HG03342 (cell line): ENCODE data around the gene GARNL3.
A peak's percentile ranks its signal among the peaks of the same experiment; 100 is the strongest.

ENCODE experiments used
- ATAC-seq: cut with Tn5 transposase; IDR thresholded peaks from one replicate; pipeline ENCODE4 v1.9.1; 2021; ENCODE audit warnings: mild to moderate bottlenecking, moderate library complexity; ENCODE audit not compliant: unreplicated experiment

The GARNL3 gene

GRCh38 chr9:127384016-127384730, 119.6 kb downstream of the GARNL3 start:
- no peak for ATAC-seq

DNA sequence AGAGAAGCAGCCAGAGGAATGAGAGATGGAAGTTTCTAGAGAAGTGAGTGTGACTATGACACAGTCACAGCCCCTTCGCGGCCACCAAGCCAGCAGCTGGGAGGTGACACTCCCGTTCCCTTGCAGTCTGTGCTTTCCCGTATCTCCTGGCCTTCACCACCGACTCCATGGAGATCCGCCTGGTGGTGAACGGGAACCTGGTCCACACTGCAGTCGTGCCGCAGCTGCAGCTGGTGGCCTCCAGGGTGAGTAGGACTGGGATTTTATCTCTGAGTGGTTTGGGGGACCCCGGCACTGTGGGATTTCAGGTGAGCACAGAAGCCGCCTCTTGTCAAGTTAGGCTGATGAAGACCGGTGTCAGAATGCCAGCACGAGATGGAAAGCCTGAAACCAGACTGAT, 120.3 kb downstream of the GARNL3 start:
- ATAC-seq: no peak

- no peak for ATAC-seq
These were observed 121.7 kb downstream of the GARNL3 start for GRCh38 chr9:127386249-127386648.

DNA sequence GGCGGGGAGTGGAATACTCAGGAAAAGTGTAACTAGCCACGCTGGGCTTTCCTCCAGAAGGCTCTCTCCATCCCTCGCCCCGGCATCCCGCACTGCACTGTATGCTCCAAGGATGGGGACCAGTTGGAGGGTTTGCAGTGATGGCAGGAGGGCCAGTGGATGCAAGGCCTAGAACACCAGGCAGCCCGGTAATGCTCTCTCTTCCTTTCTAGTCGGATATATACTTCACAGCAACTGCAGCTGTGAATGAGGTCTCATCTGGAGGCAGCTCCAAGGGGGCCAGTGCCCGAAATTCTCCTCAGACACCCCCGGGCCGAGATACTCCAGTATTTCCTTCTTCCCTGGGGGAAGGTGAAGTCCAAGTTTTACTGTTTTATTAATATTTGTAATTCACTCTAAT, 122.4 kb downstream of the GARNL3 start:
- no peak for ATAC-seq

GRCh38 chr9:127388037-127388855, 123.7 kb downstream of the GARNL3 start:
- peak; percentile 87 for ATAC-seq

- ATAC-seq: no peak
These were observed 124.3 kb downstream of the GARNL3 start for GRCh38 chr9:127388856-127389238.

DNA sequence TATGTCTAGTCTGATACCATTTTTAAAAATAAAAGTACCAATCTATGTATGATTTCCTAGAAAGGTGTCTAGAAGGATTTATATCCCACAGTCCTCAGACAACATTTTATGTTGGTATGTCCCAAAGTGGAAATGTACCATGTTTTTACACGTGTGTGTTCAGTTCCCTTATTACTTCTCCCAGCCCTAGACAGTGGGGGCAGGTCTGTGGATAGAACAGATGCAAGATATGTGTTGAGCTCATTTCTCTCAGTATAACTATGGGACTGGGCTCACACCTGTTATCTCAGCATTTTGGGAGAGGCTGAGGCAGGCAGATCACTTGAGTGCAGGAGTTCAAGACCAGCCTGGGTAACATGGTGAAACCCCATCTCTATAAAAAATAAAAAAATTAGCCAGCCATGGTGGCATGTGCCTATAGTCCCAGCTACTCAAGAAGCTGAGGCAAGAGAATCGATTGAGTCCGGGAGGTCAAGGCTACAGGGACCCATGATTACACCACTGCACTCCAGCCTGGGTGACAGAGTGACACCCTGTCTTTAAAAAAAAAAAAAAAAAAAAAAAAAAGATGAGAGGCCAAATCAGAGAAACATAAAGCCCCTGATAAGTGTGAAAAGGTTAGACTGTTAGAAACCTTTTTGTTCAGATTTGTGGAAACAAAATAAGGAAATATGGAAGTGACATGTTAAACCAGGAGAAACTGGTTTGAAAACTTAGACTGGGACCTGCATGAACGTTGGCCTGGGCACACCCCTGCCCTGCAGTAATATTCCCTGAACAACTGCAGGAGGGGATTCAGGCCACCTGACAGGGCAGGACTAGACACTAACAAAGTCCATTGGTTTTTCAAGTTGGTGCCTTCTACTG, 125.0 kb downstream of the GARNL3 start:
- ATAC-seq: no peak

DNA sequence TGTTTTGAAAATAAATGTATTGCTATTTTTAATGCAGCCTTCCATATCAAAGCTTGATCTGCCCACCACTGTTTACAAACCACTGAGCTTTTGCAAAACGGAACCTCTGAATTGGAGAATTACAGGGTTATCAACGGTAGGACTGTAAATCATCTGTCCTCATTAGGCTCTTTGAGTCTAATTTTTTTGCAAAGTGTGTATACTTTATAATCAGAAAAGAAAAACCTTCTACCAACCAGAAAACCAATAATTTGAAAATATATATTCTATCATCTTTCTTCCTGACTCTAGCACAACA, 125.6 kb downstream of the GARNL3 start:
- no peak for ATAC-seq

DNA sequence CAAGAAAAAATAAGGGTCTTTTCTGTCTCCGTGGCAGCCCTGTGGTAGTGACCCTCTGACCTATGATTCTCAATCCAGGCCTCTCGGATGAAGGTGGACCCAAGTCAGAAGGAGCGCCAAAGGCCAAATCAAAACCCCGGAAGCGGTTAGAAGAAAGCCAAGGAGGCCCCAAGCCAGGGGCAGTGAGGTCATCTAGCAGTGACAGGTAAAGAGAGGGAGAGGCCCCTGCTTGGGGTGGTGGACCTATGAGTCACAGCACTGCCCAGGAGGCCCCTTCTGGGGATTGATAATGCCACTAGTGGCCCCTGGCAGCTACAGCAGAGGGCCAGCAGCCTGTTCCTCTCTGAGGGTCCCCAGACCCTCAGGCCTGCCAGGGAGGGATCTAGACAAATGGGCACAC, 126.0 kb downstream of the GARNL3 start:
- ATAC-seq: no peak

- no peak for ATAC-seq
These were observed 127.6 kb downstream of the GARNL3 start for GRCh38 chr9:127392166-127392565.

GRCh38 chr9:127392976-127393375, 128.4 kb downstream of the GARNL3 start:
- ATAC-seq: no peak

- ATAC-seq: no peak
These were observed 129.1 kb downstream of the GARNL3 start for GRCh38 chr9:127393645-127394044.

DNA sequence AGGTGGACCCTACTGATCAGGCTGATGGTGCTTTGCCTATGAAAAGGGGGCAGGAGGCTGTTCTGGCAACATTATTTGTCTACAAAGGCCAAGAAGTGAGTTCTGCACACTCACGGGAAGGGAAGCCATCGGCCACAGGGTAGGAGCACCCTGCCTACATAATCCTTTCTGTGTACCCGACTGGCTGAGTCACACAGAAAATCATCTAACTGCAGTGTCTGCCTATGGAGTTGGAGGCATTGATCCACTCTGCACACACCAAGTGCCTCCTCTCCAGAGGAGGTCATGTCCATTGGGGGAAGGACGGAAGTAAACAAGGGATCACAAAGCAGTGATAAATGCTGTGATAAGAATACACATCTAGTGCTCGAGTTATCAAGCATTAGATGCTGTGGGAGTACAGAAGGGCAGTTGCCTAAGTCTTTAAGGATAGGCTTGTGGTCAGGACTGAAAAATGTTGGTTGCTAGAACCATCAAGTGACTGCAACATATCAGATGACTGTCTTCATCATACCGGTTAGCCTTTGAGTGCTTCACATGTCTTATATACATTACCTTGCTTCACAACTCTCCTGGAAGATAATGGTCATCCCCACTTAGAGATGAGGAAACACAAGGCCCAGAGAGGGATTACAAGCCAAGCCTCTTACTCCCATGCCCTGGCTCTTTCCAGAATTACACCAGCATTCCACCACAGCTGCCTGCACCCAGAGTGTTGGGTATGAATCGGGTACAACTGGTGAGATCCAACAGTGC, 131.1 kb downstream of the GARNL3 start:
- ATAC-seq: no peak

DNA sequence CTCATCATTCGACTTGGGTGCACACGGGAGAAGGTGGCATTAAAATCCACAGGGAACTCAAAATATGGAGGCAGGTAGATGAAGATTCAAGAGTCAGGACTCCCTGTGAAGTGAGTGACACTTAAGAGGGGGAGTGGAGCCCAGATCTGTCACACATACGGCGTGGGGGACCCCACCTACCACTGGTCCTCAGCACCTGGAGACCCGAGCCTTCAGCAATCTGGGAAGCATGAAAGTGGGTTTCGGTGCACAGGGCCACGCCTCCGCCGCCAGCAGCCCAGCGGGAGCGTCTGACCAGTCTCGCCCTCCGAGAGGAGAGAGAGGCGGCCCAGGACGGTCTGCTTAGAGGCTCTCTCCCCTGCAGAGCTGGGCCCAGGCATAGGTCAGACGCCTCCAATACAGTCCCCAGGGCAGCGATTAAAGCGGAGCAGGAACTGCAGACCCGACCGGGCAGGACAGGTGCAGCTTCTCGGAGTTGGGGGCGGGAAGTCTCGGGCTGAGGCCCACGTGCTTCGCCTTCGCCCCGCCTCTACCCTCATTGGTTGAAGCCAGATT, 131.8 kb downstream of the GARNL3 start:
- ATAC-seq: no peak

DNA sequence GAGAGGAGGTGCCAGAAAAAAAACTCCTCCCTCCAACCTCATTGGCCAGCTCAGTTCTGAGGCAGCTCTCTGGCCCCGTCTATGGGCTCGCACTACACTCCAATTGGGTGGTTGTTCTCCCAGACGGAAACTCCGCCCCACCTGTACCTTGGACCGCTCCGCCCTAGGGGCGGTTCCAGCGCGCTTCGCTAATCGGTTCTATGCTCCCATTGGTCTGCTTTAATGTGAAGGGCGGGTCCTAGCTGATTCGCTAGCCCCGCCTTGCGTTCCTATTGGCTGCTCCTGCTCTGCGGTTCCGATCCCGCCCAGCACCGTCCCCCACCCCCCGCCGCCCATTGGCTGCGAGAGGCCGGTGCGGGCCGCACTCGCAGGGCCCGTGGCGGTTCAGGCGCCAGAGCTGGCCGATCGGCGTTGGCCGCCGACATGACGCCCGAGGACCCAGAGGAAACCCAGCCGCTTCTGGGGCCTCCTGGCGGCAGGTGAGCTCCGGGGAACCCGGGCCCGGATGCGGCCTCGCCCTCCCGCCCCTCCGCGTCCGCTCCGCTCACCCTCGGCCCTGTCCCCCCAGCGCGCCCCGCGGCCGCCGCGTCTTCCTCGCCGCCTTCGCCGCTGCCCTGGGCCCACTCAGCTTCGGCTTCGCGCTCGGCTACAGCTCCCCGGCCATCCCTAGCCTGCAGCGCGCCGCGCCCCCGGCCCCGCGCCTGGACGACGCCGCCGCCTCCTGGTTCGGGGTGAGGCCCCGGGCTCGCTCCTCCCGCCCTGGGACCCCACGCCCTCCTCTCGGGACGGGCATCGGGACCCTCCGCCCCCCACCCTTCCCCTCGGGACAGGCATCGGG, 132.5 kb downstream of the GARNL3 start, which contains the start of gene SLC2A8:
TSS of gene SLC2A8 (plus strand) at position 362 of the 838 bp plus-strand sequence. CDS start at position 424, 62 bp downstream.
- peak; percentile 93 for ATAC-seq

DNA sequence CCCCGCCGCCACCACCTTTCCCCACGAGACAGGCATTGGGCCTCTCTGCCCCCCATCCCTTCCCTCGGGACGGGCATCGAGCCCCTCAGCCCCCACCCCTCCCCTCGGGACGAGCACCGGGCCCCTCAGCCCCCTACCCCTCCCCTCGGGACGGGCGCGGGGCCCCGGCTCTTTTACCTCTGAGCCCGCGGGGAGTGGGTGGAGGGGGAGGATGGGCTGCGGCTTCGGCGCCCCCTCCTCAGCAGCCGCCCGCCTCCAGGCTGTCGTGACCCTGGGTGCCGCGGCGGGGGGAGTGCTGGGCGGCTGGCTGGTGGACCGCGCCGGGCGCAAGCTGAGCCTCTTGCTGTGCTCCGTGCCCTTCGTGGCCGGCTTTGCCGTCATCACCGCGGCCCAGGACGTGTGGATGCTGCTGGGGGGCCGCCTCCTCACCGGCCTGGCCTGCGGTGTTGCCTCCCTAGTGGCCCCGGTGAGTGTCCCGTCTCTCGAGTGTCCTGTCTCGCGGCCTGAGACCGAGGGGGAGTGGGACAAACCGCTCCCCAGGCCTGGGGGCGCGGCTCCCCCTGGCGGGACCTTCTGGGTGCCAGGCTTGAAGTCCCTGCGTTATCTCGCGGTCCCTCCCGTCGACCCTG, 133.2 kb downstream of the GARNL3 start:
- ATAC-seq: no peak

- no peak for ATAC-seq
These were observed 133.7 kb downstream of the GARNL3 start for GRCh38 chr9:127398275-127398647.

GRCh38 chr9:127398715-127399400, 134.3 kb downstream of the GARNL3 start:
- no peak for ATAC-seq
